Stimulated activated CD8-positive, alpha-beta memory T cell treated with anti-CD3 and anti-CD28 coated beads, Interleukin-7, amount 100 ng/mL, for 1 hour (primary cell): ENCODE results near the gene DPH7.
"Not testable (repeated sequence)": the region's sequence is repeated elsewhere in the genome, so short reads cannot be mapped to it uniquely, and the experiment has no call there.

ENCODE experiments used
- DNase-seq, 2 donors: peaks; one replicate each; pipeline ENCODE4 v3.0.0-alpha.2; 2020; ENCODE audit warnings: low read depth in 2 of 2

Gene DPH7

GRCh38 chr9:137606005-137606621 lies 27.4 kb upstream of the DPH7 start:
- DNase-seq = no peak

GRCh38 chr9:137605121-137606004 lies 26.6 kb upstream of the DPH7 start, which contains the start of gene ARRDC1:
TSS of gene ARRDC1 (plus strand) at chr9:137605686. CDS start at chr9:137605718, 32 bp downstream.
- peak; percentile 82 to 89 for DNase-seq

GRCh38 chr9:137604345-137605086 lies 25.8 kb upstream of the DPH7 start:
- DNase-seq = no peak

GRCh38 chr9:137603879-137604278 lies 25.2 kb upstream of the DPH7 start:
- DNase-seq = no peak

GRCh38 chr9:137602661-137603060 lies 23.9 kb upstream of the DPH7 start:
- DNase-seq = no peak

GRCh38 chr9:137598943-137599342 lies 20.2 kb upstream of the DPH7 start:
- DNase-seq = no peak

GRCh38 chr9:137596577-137596976 lies 17.9 kb upstream of the DPH7 start:
- not testable (repeated sequence) for DNase-seq

GRCh38 chr9:137593176-137593575 lies 14.5 kb upstream of the DPH7 start:
- DNase-seq = no peak

- DNase-seq = no peak
Measured at GRCh38 chr9:137592767-137593166, 14.0 kb upstream of the DPH7 start.

GRCh38 chr9:137590469-137591383 lies 12.0 kb upstream of the DPH7 start, which contains the start of gene ZMYND19:
TSS of gene ZMYND19 (minus strand) at chr9:137590512. CDS start at chr9:137590263, 249 bp downstream.
- DNase-seq = peak; percentile 80 to 85

- no peak for DNase-seq
Measured at GRCh38 chr9:137590123-137590468, 11.4 kb upstream of the DPH7 start.

- no peak for DNase-seq
Measured at GRCh38 chr9:137589441-137590122, 10.9 kb upstream of the DPH7 start.

- no peak for DNase-seq
Measured at GRCh38 chr9:137588891-137589290, 10.2 kb upstream of the DPH7 start.

- DNase-seq = no peak
Measured at GRCh38 chr9:137588311-137588710, 9.6 kb upstream of the DPH7 start.

- no peak for DNase-seq
Measured at GRCh38 chr9:137586854-137587253, 8.1 kb upstream of the DPH7 start.

GRCh38 chr9:137583957-137584356 lies 5.2 kb upstream of the DPH7 start:
- no peak for DNase-seq

GRCh38 chr9:137583347-137583746 lies 4.6 kb upstream of the DPH7 start:
- no peak for DNase-seq

GRCh38 chr9:137582286-137582860 lies 3.6 kb upstream of the DPH7 start:
- no peak for DNase-seq

- DNase-seq = no peak
Measured at GRCh38 chr9:137581361-137582285, 2.9 kb upstream of the DPH7 start.
